Cardiac septum (tissue), 1 donor: ENCODE measurements around the gene ADGRV1. TPM values are rescaled to one million over a fixed set of nuclear protein-coding genes. Genes with fewer than 3 reads are reported as not detected.
"Not testable (repeated sequence)": the region's sequence is repeated elsewhere in the genome, so short reads cannot be mapped to it uniquely, and the experiment has no call there.

Experiments
- DNase-seq: peaks from one replicate; pipeline ENCODE4 v3.0.0-alpha.2; 2020; ENCODE audit warnings: low spot score
- intact Hi-C: fragments of 100-400 bp; cut with DNase I; formaldehyde crosslinking; loops from one replicate; pipeline ENCODE4 v1.14.0; 2022
- total RNA-seq: library from RNA; stranded (reverse); fragmentation: NEBNext Ultra II Directional; extraction: Animal tissue kit (Norgen Biotek cat#: 25700); gene quantifications from one replicate; pipeline ENCODE4 v1.2.1, GENCODE V29; 2021
- donor health status: DM: no; HTN: no; CAD: no.

ADGRV1 gene
- total RNA-seq, 1 donor from 2014 or later: 0.19 TPM

GRCh38 chr5:90636948-90637347, 78.4 kb downstream of the ADGRV1 start:
- intact Hi-C loops: no loop called here
- no peak for DNase-seq

GRCh38 chr5:90637731-90638130, 79.1 kb downstream of the ADGRV1 start:
- no peak for DNase-seq
- intact Hi-C loops: no loop called here

GRCh38 chr5:90638878-90639277, 80.3 kb downstream of the ADGRV1 start:
- no peak for DNase-seq
- intact Hi-C loops: no loop called here

GRCh38 chr5:90640484-90641059, 82.0 kb downstream of the ADGRV1 start:
- intact Hi-C loops: no loop called here
- no peak for DNase-seq

- intact Hi-C loops: no loop called here
These were observed 82.9 kb downstream of the ADGRV1 start for GRCh38 chr5:90641528-90641927.

GRCh38 chr5:90642706-90643229, 84.2 kb downstream of the ADGRV1 start:
- intact Hi-C loops: no loop called here
- DNase-seq: no peak

More at GRCh38 chr5:90641528-90641927, 82.9 kb downstream of the ADGRV1 start:
- DNase-seq: no peak

- intact Hi-C loops: no loop called here
- DNase-seq: no peak
These were observed 85.5 kb downstream of the ADGRV1 start for GRCh38 chr5:90644132-90644531.

- intact Hi-C loops: no loop called here
- no peak for DNase-seq
These were observed 86.5 kb downstream of the ADGRV1 start for GRCh38 chr5:90645024-90645610.

GRCh38 chr5:90650767-90651166, 92.2 kb downstream of the ADGRV1 start:
- intact Hi-C loops: no loop called here
- DNase-seq: no peak

- DNase-seq: no peak
- intact Hi-C loops: no loop called here
These were observed 95.6 kb downstream of the ADGRV1 start for GRCh38 chr5:90654215-90654614.

- intact Hi-C loops: no loop called here
- no peak for DNase-seq
These were observed 96.8 kb downstream of the ADGRV1 start for GRCh38 chr5:90655423-90655822.

- intact Hi-C loops: no loop called here
- no peak for DNase-seq
These were observed 98.4 kb downstream of the ADGRV1 start for GRCh38 chr5:90657030-90657429.

GRCh38 chr5:90657788-90658187, 99.2 kb downstream of the ADGRV1 start:
- DNase-seq: no peak
- intact Hi-C loops: no loop called here

GRCh38 chr5:90658620-90659019, 100.0 kb downstream of the ADGRV1 start:
- intact Hi-C loops: no loop called here
- no peak for DNase-seq

GRCh38 chr5:90668079-90668565, 109.5 kb downstream of the ADGRV1 start:
- DNase-seq, intact Hi-C loops: not testable (repeated sequence)

GRCh38 chr5:90675222-90675621, 116.6 kb downstream of the ADGRV1 start:
- no peak for DNase-seq
- intact Hi-C loops: no loop called here

GRCh38 chr5:90680921-90681563, 122.4 kb downstream of the ADGRV1 start:
- intact Hi-C loops: no loop called here
- DNase-seq: no peak

- intact Hi-C loops: no loop called here
These were observed 123.7 kb downstream of the ADGRV1 start for GRCh38 chr5:90682278-90682677.

GRCh38 chr5:90685425-90686022, 126.9 kb downstream of the ADGRV1 start:
- intact Hi-C loops: no loop called here
- DNase-seq: no peak

More at GRCh38 chr5:90682278-90682677, 123.7 kb downstream of the ADGRV1 start:
- no peak for DNase-seq

GRCh38 chr5:90686363-90686762, 127.8 kb downstream of the ADGRV1 start:
- intact Hi-C loops, DNase-seq: not testable (repeated sequence)
